ENCODE results near the gene PATZ1.

GRCh38 chr22:31295831-31296657, 50.1 kb downstream of the PATZ1 start:
- TF ChIP-seq CTCF (IDR thresholded peaks at IDR 0.05) (no peak), POLR2AphosphoS5 (IDR thresholded peaks at IDR 0.05; ENCODE audit: insufficient read depth in 1 of 2, low read depth in 1 of 2) (peak in 1 of 2 donors; percentile 41), POLR2A (IDR thresholded peaks at IDR 0.05) (no peak)

All from vagina (tissue), 2 donors.